Glutamatergic neuron (in vitro differentiated cells): ENCODE measurements around the gene INS. TPM values are rescaled to one million over a fixed set of nuclear protein-coding genes. Genes with fewer than 3 reads are reported as not detected.

Experiments
- DNase-seq: peaks from one replicate; pipeline ENCODE4 v3.0.0; 2022
- H3K27ac Mint-ChIP-seq: one replicate; pipeline ENCODE4 v1.8.0; 2020; ENCODE audit warnings: mild to moderate bottlenecking, mixed read lengths, inconsistent platforms; ENCODE audit not compliant: unreplicated experiment
- H3K27me3 Mint-ChIP-seq: one replicate; pipeline ENCODE4 v1.8.0; 2020; ENCODE audit warnings: mild to moderate bottlenecking, moderate library complexity, mixed read lengths, inconsistent platforms; ENCODE audit not compliant: unreplicated experiment
- H3K36me3 Mint-ChIP-seq: one replicate; pipeline ENCODE4 v1.8.0; 2020; ENCODE audit warnings: mild to moderate bottlenecking, mixed read lengths, inconsistent platforms; ENCODE audit not compliant: unreplicated experiment
- H3K4me1 Mint-ChIP-seq: one replicate; pipeline ENCODE4 v1.8.0; 2020; ENCODE audit warnings: mild to moderate bottlenecking, low read depth, mixed read lengths, inconsistent platforms; ENCODE audit not compliant: unreplicated experiment
- H3K4me3 Mint-ChIP-seq: one replicate; pipeline ENCODE4 v1.8.0; 2020; ENCODE audit warnings: mild to moderate bottlenecking, mixed read lengths, inconsistent platforms; ENCODE audit not compliant: unreplicated experiment
- H3K9me3 Mint-ChIP-seq: one replicate; pipeline ENCODE4 v1.8.0; 2020; ENCODE audit warnings: mild to moderate bottlenecking, moderate library complexity, mixed read lengths, inconsistent platforms; ENCODE audit not compliant: unreplicated experiment
- CTCF ChIP-seq: fragments of 200-600 bp; sonication (generic); IDR thresholded peaks from one replicate; pipeline ENCODE4 v1.5.0; 2021; ENCODE audit not compliant: partially characterized antibody, unreplicated experiment
- total RNA-seq: library from RNA; stranded (reverse); fragmentation: NEBNext Ultra II Directional; extraction: Animal tissue kit (Norgen Biotek cat#: 25700); gene quantifications from one replicate; pipeline ENCODE4 v1.2.1, GENCODE V29; 2021; ENCODE audit not compliant: unreplicated experiment

INS gene
- total RNA-seq, 1 donor from 2014 or later: not detected

- no peak overlapping the region for H3K4me3 Mint-ChIP-seq
- no peak for DNase-seq
- no peaks in the 10 kb centered on the region for H3K36me3 Mint-ChIP-seq
- H3K27ac Mint-ChIP-seq: no peak overlapping the region
- peaks cover 6% of the 10 kb centered on the region for H3K4me1 Mint-ChIP-seq
- H3K9me3 Mint-ChIP-seq: no peaks in the 10 kb centered on the region
- H3K27me3 Mint-ChIP-seq: peaks cover 13% of the 10 kb centered on the region
- no peak for TF ChIP-seq CTCF
Observed at GRCh38 chr11:2149460-2149859, 11.5 kb downstream of the INS start.

DNA sequence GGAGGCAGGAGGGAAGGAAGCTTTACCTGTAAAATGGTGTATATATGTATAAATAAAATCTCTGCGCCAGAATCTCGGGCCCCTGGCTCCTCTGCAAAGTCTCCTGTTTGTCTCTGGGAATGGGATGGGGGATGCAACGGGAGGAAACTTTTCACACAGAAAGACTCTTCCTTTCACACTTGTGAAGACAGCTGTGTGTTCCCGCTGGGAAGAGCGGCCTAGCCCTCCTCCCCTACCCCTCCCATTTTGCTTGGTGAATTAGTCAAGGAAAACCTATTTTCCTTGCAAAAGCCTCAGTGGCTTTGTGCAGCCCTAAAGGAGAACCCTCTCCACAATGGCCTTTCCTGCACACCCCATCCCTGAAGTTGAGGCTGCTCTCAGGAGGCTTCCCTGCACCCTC lies 12.4 kb downstream of the INS start:
- H3K9me3 Mint-ChIP-seq: no peaks in the 10 kb centered on the region
- H3K36me3 Mint-ChIP-seq: no peaks in the 10 kb centered on the region
- H3K27ac Mint-ChIP-seq: no peak overlapping the region
- TF ChIP-seq CTCF: no peak
- H3K4me1 Mint-ChIP-seq: peaks cover 6% of the 10 kb centered on the region
- no peak for DNase-seq
- no peak overlapping the region for H3K4me3 Mint-ChIP-seq
- H3K27me3 Mint-ChIP-seq: peaks cover 14% of the 10 kb centered on the region

- Mint-ChIP-seq H3K27me3 (peaks cover 17% of the 10 kb centered on the region), H3K4me1 (peaks cover 6% of the 10 kb centered on the region), H3K9me3 (no peaks in the 10 kb centered on the region), H3K36me3 (no peaks in the 10 kb centered on the region), H3K27ac (no peak overlapping the region), H3K4me3 (no peak overlapping the region)
- no peak for TF ChIP-seq CTCF
- no peak for DNase-seq
Observed at GRCh38 chr11:2147391-2147790, 13.6 kb downstream of the INS start.

DNA sequence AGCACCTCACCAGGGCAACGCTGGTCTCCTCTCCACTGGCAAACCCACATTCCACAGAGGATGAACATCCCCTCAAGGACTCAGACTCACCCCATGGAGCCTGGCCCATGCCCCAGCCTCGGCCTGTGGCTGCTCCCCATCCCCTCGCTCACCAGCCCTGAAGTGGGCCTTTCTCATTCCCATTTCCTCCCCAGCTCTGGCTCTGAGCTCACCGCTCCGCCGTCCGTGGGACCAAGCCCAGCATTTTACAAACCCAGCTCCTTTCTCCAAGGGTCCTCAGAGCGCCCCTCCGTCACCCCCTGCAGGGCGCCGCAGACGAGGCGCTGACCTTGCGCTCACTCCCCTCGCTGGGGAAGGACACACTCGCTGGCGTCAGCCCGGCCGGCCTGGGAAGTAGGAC lies 15.0 kb downstream of the INS start:
- H3K36me3 Mint-ChIP-seq: no peaks in the 10 kb centered on the region
- DNase-seq: no peak
- peaks cover 6% of the 10 kb centered on the region for H3K4me1 Mint-ChIP-seq
- peaks cover 26% of the 10 kb centered on the region for H3K27me3 Mint-ChIP-seq
- no peak for TF ChIP-seq CTCF
- H3K9me3 Mint-ChIP-seq: peaks cover 2% of the 10 kb centered on the region
- no peak overlapping the region for H3K27ac Mint-ChIP-seq
- no peak overlapping the region for H3K4me3 Mint-ChIP-seq

GRCh38 chr11:2144544-2145248 lies 16.3 kb downstream of the INS start:
- Mint-ChIP-seq H3K36me3 (no peaks in the 10 kb centered on the region), H3K27me3 (peaks cover 27% of the 10 kb centered on the region), H3K4me1 (no peaks in the 10 kb centered on the region), H3K9me3 (peaks cover 2% of the 10 kb centered on the region), H3K4me3 (no peak overlapping the region), H3K27ac (no peak overlapping the region)
- no peak for DNase-seq
- no peak for TF ChIP-seq CTCF
